OCI-LY7 (cell line): ENCODE results near the gene PDXK. TPM values are rescaled to one million over a fixed set of nuclear protein-coding genes. Genes with fewer than 3 reads are reported as not detected.
"Not testable (repeated sequence)": the region's sequence is repeated elsewhere in the genome, so short reads cannot be mapped to it uniquely, and the experiment has no call there.

Experiments
- BruUV-seq: library from RNA; stranded (reverse); fragments of 400-500 nt; replicated peaks from 2 replicates; lab custom pipeline; 2021; lab: Mats Ljungman, UMichigan
- CTCF ChIA-PET: fragments of 300-600 bp; sonication (Branson Sonifier 250); formaldehyde crosslinking; loops from one replicate; lab custom pipeline; 2022; ENCODE audit warnings: antibody characterized with exemption; ENCODE audit not compliant: unreplicated experiment; lab: Charles Lee
- POLR2A ChIA-PET: fragments of 300-600 bp; sonication (Branson Sonifier 250); formaldehyde crosslinking; loops from one replicate; lab custom pipeline; 2022; ENCODE audit warnings: antibody characterized with exemption; lab: Charles Lee
- DNase-seq: peaks from one replicate; pipeline ENCODE4 v3.0.0-alpha.2; 2015; ENCODE audit warnings: low spot score
- H2AFZ ChIP-seq: fragments of 200-600 bp; sonication (generic), shearing (Covaris generic); 2 replicates; pipeline ENCODE4 v1.6.1; 2014; ENCODE audit warnings: mild to moderate bottlenecking, antibody characterized with exemption, low read length, moderate library complexity
- H3K27ac ChIP-seq: fragments of 200-600 bp; sonication (generic); 2 replicates; pipeline ENCODE4 v1.5.1; 2014; ENCODE audit warnings: mixed run types, low read depth, mild to moderate bottlenecking, moderate library complexity, low read length, inconsistent platforms; ENCODE audit not compliant: poor library complexity, severe bottlenecking
- H3K36me3 ChIP-seq: fragments of 200-600 bp; sonication (generic); 2 replicates; pipeline ENCODE4 v1.6.1; 2014; ENCODE audit warnings: mild to moderate bottlenecking, antibody characterized with exemption, low read length, moderate library complexity, mixed read lengths; ENCODE audit not compliant: insufficient read depth
- H3K4me1 ChIP-seq: fragments of 200-600 bp; sonication (generic); 2 replicates; pipeline ENCODE4 v1.5.1; 2014; ENCODE audit warnings: mild to moderate bottlenecking, low read length; ENCODE audit not compliant: insufficient read depth, poor library complexity, severe bottlenecking
- H3K4me2 ChIP-seq: fragments of 200-600 bp; sonication (generic); 2 replicates; pipeline ENCODE4 v1.6.1; 2014; ENCODE audit warnings: mild to moderate bottlenecking, low read length
- H3K4me3 ChIP-seq: fragments of 200-600 bp; sonication (generic); 2 replicates; pipeline ENCODE4 v1.5.1; 2014; ENCODE audit warnings: mild to moderate bottlenecking, low read depth, low read length; ENCODE audit not compliant: poor library complexity, severe bottlenecking
- H3K79me2 ChIP-seq: fragments of 200-600 bp; sonication (generic); 2 replicates; pipeline ENCODE4 v1.6.1; 2016; ENCODE audit warnings: low read depth, mild to moderate bottlenecking, low read length, moderate library complexity, mixed read lengths; ENCODE audit not compliant: insufficient read depth
- H3K9me2 ChIP-seq: fragments of 200-600 bp; sonication (generic); 2 replicates; pipeline ENCODE4 v1.6.1; 2016; ENCODE audit warnings: mild to moderate bottlenecking, low read length, mixed read lengths; ENCODE audit not compliant: insufficient read depth
- H3K9me3 ChIP-seq: fragments of 200-600 bp; sonication (generic); 2 replicates; pipeline ENCODE4 v1.6.1; 2014; ENCODE audit warnings: mild to moderate bottlenecking, mixed run types, low read length, mixed read lengths
- H4K20me1 ChIP-seq: fragments of 200-600 bp; sonication (generic); 2 replicates; pipeline ENCODE4 v1.6.1; 2014; ENCODE audit warnings: mild to moderate bottlenecking, antibody characterized with exemption, low read length, moderate library complexity, mixed read lengths; ENCODE audit not compliant: insufficient read depth
- CTCF ChIP-seq: fragments of 200-600 bp; sonication (generic); conservative IDR thresholded peaks from 2 replicates; pipeline ENCODE4 v1.5.1; 2014; ENCODE audit warnings: mild to moderate bottlenecking, antibody characterized with exemption, low read length, moderate library complexity, mixed read lengths
- EZH2phosphoT487 ChIP-seq: fragments of 200-600 bp; sonication (generic); IDR thresholded peaks from 2 replicates; pipeline ENCODE4 v1.6.1; 2018; ENCODE audit warnings: low read depth, borderline replicate concordance, mild to moderate bottlenecking, mixed run types, antibody characterized with exemption, low read length, moderate library complexity, mixed read lengths
- intact Hi-C: fragments of 100-400 bp; cut with micrococcal nuclease; formaldehyde crosslinking; loops from one replicate; pipeline ENCODE4 v1.10.0; 2022; ENCODE audit not compliant: unreplicated experiment
- total RNA-seq, 2 experiments: library from RNA; depleted of rRNA in 1 of 2; stranded (reverse); fragments of >200 nt in 1 of 2; shearing (Covaris generic) in 1 of 2; gene quantifications; 2 replicates each; pipeline ENCODE4 v1.2.3, GENCODE V29; 2014 to 2022

The PDXK gene
- total RNA-seq, 2 experiments from 2014 or later = 32.8 to 67.0 TPM

- TF ChIP-seq CTCF (no peak), EZH2phosphoT487 (no peak)
- Histone ChIP-seq H3K4me2 (no peak overlapping the region), H3K4me1 (no peaks in the 10 kb centered on the region), H3K36me3 (peaks cover 54% of the 10 kb centered on the region), H3K4me3 (no peak overlapping the region), H2AFZ (no peak overlapping the region), H3K9me3 (no peaks in the 10 kb centered on the region), H4K20me1 (no peaks in the 10 kb centered on the region), H3K79me2 (no peaks in the 10 kb centered on the region), H3K27ac (no peak overlapping the region), H3K9me2 (no peaks in the 10 kb centered on the region)
- intact Hi-C loops = no loop called here
- DNase-seq = no peak
- BruUV-seq = no TSS peak
- CTCF ChIA-PET = no interaction called here
- POLR2A ChIA-PET = interaction anchor here (1.0 kb wide), 1 partner anchor 24 kb away, joined by 3 read pairs; no protein-coding TSS in a partner anchor
Observed at GRCh38 chr21:43696214-43696613, 22.7 kb upstream of the PDXK start.

GRCh38 chr21:43697758-43698643 lies 20.9 kb upstream of the PDXK start:
- no peaks in the 10 kb centered on the region for H3K9me2 ChIP-seq
- H3K79me2 ChIP-seq = no peaks in the 10 kb centered on the region
- no peak overlapping the region for H3K27ac ChIP-seq
- peaks cover 39% of the 10 kb centered on the region for H3K36me3 ChIP-seq
- no peak overlapping the region for H3K4me3 ChIP-seq
- TF ChIP-seq CTCF (no peak), EZH2phosphoT487 (no peak)
- no TSS peak for BruUV-seq
- no peak overlapping the region for H3K4me2 ChIP-seq
- intact Hi-C loops = no loop called here
- no peaks in the 10 kb centered on the region for H3K9me3 ChIP-seq
- ChIA-PET CTCF (no interaction called here), POLR2A (no interaction called here)
- H4K20me1 ChIP-seq = no peaks in the 10 kb centered on the region
- no peak for DNase-seq
- no peaks in the 10 kb centered on the region for H3K4me1 ChIP-seq
- H2AFZ ChIP-seq = no peak overlapping the region

GRCh38 chr21:43699492-43699777 lies 19.5 kb upstream of the PDXK start:
- H3K4me2 ChIP-seq, intact Hi-C loops, H4K20me1 ChIP-seq, H3K27ac ChIP-seq, H3K9me2 ChIP-seq, DNase-seq, POLR2A ChIA-PET, H3K9me3 ChIP-seq, H2AFZ ChIP-seq, H3K4me3 ChIP-seq, BruUV-seq, CTCF ChIA-PET, H3K79me2 ChIP-seq, H3K4me1 ChIP-seq: not testable (repeated sequence)
- H3K36me3 ChIP-seq = peaks cover 24% of the 10 kb centered on the region
